CD4-positive, alpha-beta T cell treated with Interleukin-1 beta for 1 hour (primary cell): ENCODE results near the gene NUP43.
"Not testable (repeated sequence)": the region's sequence is repeated elsewhere in the genome, so short reads cannot be mapped to it uniquely, and the experiment has no call there.

ENCODE experiments used
- DNase-seq, 2 donors: peaks; one replicate each; pipeline ENCODE4 v3.0.0-alpha.2; 2020 to 2022

NUP43 gene

GRCh38 chr6:149746147-149746946 is at the start of gene NUP43:
TSS of gene NUP43 (minus strand) at chr6:149746529. CDS start at chr6:149746495, 34 bp downstream.
- DNase-seq = peak; percentile 92 to 94

GRCh38 chr6:149783551-149783950 is 37.2 kb upstream of the NUP43 start:
- no peak for DNase-seq

GRCh38 chr6:149782337-149782736 is 36.0 kb upstream of the NUP43 start:
- DNase-seq = no peak

- DNase-seq = no peak
Observed at GRCh38 chr6:149781715-149782114, 35.4 kb upstream of the NUP43 start.

- no peak for DNase-seq
Observed at GRCh38 chr6:149779644-149779963, 33.3 kb upstream of the NUP43 start.

- no peak for DNase-seq
Observed at GRCh38 chr6:149777624-149778023, 31.3 kb upstream of the NUP43 start.

GRCh38 chr6:149771925-149772324 is 25.6 kb upstream of the NUP43 start:
- no peak for DNase-seq

GRCh38 chr6:149771185-149771584 is 24.9 kb upstream of the NUP43 start:
- no peak for DNase-seq

GRCh38 chr6:149769676-149770075 is 23.3 kb upstream of the NUP43 start:
- DNase-seq = no peak

- DNase-seq = no peak
Observed at GRCh38 chr6:149766156-149766769, 19.9 kb upstream of the NUP43 start.

- no peak for DNase-seq
Observed at GRCh38 chr6:149763866-149764265, 17.5 kb upstream of the NUP43 start.

GRCh38 chr6:149761438-149761837 is 15.1 kb upstream of the NUP43 start:
- no peak for DNase-seq

- no peak for DNase-seq
Observed at GRCh38 chr6:149756261-149756636, 9.9 kb upstream of the NUP43 start.

- DNase-seq = no peak
Observed at GRCh38 chr6:149755300-149756260, 9.3 kb upstream of the NUP43 start.

GRCh38 chr6:149754548-149754947 is 8.2 kb upstream of the NUP43 start:
- DNase-seq = no peak

GRCh38 chr6:149753374-149753637 is 7.0 kb upstream of the NUP43 start:
- not testable (repeated sequence) for DNase-seq

- DNase-seq = no peak
Observed at GRCh38 chr6:149752600-149753373, 6.5 kb upstream of the NUP43 start.

GRCh38 chr6:149751920-149752319 is 5.6 kb upstream of the NUP43 start:
- DNase-seq = not testable (repeated sequence)

- DNase-seq = no peak
Observed at GRCh38 chr6:149751239-149751638, 4.9 kb upstream of the NUP43 start.

- DNase-seq = peak; percentile 43 to 58
Observed at GRCh38 chr6:149750136-149750609, 3.8 kb upstream of the NUP43 start.

GRCh38 chr6:149749594-149750135 is 3.3 kb upstream of the NUP43 start, which contains the start of gene PCMT1:
TSS of gene PCMT1 (plus strand) at chr6:149749741. CDS start at chr6:149749902, 161 bp downstream.
- DNase-seq = peak; percentile 92 to 93

- DNase-seq = not testable (repeated sequence)
Observed at GRCh38 chr6:149749082-149749593, 2.8 kb upstream of the NUP43 start.
